Measurements from ENCODE around the gene AKR7A3. TPM values are rescaled to one million over a fixed set of nuclear protein-coding genes. Genes with fewer than 3 reads are reported as not detected.

Gene AKR7A3
- total and polyA plus RNA-seq, 10 of the 15 experiments (the other 5 are each of a cell fraction or from before 2014, with no cell fraction given), result 0.10 to 1.1 (median 0.25) TPM; not detected in 2

GRCh38 chr1:19327736-19328135, 39.2 kb upstream of the AKR7A3 start (continued):
- no peak for TF ChIP-seq PBX3 (IDR thresholded peaks at IDR 0.05; ENCODE audit: insufficient replicate concordance, low read depth, low read length)
- no peak for TF ChIP-seq USF1 (IDR thresholded peaks at IDR 0.05; ENCODE audit: borderline replicate concordance, extremely low read length, insufficient read depth, low read depth, low read length)
- TF ChIP-seq E2F8 (IDR thresholded peaks at IDR 0.05; ENCODE audit: low read depth, partially characterized antibody), result no peak
- TF ChIP-seq REST (IDR thresholded peaks at IDR 0.05; ENCODE audit: low read depth, low read length), result no peak

All from GM12878 (cell line).